Activated T-helper 1 cell treated with Interleukin-2 at 50 U/mL for 16 hours (primary cell): ENCODE results near the gene TEC.
"Not testable (repeated sequence)": the region's sequence is repeated elsewhere in the genome, so short reads cannot be mapped to it uniquely, and the experiment has no call there.

Source experiments
- DNase-seq: peaks from one replicate; pipeline ENCODE4 v3.0.0-alpha.2; 2020; ENCODE audit warnings: low read depth

The TEC gene

DNA sequence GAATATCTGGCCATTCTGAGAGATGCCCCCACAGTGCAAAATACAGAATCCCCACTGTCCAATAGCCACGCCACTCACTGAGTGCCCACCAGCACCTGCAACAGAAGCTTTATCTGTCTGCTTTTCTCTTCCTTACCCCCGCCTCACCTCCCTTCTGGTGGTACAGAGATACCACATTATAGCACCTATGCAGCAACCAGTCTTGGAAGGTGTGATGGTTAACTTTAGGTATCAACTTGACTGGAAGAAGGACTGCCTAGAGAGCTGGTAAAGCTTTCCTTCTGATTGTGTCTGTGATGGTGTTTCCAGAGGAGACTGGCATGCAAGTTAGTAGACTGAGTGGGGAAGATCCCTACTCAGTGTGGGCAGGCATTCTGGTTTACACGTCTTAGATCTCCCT is 73.8 kb downstream of the TEC start:
- DNase-seq, result no peak

DNA sequence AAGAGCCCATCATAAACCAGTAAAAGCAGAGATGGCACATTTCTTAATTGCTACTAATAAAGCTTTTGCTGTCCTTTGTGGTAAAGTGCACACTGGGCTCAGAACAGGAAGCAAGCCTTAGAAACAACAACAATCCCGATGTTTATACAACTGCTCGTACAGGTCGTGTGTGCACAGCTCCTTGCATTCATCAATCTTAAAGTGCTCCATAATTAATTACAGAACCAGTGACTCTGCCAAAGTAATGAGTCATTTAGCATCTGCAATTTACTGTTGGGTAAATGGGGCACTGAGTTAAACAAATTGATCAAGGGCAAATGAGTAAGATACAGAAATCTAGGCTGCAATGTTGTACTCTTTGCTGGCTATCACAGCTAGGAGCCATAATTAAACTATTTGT is 74.3 kb downstream of the TEC start:
- no peak for DNase-seq

DNA sequence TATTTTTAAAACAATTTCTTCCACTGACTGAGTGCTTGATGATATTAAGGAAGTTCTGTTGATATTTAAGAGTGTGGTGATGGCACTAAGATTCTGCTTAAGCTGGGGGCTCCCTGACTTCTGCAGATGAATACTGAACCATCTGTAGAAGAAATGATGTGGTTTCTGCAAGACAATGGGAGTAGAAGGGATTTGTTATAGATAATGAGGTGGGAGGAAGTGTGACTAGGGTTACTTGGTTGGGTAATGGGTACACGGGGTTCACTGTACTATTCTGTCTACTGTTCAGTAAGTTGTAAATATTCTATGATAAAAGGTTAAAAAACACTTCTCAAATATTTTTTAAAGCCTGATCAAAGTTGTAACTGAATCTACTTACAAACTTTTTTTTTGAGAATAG is 74.7 kb downstream of the TEC start:
- DNase-seq, result no peak

DNA sequence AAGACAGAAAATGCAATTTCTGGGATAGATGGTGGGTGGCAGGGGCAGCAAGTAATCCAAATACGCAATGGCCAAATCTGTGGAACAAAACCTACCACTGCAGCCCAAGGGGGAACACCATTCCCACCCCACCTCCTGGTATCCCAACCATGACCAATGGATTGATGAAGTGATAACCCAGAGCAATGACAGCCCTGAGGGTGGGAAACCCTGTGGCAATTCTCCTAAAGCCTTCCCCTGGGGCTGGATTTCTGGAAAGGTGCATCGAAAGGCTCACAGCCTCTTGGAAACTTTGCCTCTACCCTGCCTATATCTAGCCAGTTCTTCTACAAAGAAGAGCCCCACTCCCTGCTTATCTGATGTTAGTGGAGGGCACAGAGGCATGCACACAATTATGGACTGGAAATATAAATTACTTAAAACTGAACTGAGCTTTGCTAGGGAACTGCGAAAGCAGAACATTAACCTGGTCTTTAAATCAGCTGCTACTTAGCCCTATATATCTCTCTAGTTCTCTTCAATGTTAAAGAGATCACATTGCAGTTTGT is 75.6 kb downstream of the TEC start:
- DNase-seq, result no peak

DNA sequence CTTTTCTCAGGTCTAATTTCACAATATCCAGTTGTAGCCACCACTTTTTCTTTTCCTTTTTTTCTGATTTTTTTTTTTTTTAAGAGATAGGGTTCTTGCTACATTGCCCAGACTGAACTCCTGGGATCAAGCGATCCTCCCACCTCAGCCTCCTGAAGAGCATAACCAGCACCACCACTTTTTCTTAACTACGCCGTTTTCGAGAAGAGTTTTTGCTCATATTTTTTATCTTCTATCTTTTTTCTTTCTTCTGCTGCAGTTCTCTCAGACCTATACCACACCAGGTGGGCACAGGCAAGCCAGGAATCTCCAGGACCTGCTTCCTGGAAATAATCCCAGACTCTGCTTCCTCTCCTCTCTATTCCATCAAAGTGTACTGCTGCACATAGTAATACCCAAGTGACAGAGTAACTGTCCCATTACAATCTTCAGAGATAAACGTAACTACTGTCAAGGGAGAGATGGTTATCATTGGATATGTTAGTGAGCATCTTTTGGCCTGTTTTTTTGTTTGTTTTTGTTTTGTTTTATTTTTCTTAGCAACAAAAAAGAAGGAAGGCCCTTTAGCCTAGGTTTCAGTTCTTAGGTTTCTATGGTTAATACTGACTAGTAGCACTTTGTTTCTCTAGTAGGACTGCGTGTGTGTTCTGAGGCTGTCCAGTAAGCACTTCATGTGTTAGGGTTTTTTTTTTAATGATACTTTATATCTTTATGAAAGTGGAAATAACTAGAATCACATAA is 76.4 kb downstream of the TEC start:
- no peak for DNase-seq

DNA sequence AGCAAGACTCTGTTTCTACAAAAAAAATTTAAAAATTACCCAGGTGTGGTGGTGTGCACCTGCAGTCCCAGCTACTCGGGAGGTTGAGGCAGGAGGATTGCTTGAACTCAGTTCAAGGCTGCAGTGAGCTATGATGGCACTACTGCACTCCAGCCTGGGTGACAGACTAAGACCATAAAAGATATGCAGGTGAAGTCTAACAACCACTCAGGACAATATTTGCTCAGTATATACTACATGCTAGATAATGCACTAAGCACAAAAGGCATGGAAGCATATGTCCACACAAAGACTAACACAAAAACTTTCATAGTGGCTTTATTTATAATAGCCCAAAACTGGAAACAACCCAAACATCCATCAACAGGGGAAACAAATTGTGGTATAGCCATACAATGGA is 77.9 kb downstream of the TEC start:
- DNase-seq, result no peak

DNA sequence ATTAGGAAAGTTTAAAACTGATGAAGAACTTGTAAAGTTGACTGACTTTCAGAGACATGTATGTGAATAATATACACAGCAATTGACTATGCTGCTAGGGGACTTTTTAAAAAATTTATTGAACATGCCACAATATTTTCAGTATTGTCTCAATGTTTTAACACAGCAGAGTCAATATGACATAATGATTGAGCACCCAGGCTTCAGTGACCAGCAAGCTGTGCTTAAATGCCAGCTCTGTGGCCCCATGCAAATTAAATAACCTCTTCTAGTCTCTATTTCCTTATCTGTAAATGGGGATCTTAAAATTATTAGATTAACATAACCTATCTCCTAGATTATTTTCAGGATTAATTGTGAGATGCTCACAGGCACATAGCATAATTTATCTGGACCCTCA is 78.8 kb downstream of the TEC start:
- DNase-seq, result no peak

DNA sequence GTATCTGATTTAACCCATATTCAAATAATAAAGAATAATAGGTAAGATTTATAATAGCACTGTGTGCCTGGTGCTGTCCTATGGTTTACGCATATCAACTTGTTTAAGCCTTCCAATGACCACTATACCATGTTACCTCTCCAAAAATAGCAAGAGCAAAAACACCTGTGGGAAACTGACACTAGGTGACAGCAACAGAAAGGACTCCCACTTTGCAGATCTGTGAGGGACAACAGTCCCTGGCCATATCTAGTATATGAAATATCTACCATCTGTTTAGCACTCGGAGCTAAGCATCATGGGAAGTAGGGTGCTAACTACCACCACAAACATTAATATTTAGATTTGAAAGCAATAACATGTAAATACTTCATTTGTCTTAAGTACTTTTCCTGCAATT is 79.9 kb downstream of the TEC start:
- DNase-seq, result no peak

DNA sequence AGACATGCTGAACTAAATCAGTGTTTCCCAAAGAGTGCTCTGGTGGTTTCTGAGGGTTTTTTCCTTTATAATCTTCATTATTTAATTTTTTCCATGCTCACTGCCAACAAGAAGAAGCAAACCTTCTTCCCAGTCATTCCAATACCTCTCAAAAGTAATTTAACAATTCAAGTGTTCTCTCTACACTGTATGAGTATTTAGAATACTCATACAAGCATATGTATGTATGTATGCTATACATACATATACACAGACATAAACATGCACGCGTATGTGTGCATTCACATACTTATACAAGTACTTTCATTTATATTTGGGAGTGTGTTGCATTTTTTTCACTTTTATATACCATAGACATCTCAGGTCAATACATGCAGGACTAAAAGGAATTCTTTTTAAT is 81.2 kb downstream of the TEC start:
- no peak for DNase-seq

DNA sequence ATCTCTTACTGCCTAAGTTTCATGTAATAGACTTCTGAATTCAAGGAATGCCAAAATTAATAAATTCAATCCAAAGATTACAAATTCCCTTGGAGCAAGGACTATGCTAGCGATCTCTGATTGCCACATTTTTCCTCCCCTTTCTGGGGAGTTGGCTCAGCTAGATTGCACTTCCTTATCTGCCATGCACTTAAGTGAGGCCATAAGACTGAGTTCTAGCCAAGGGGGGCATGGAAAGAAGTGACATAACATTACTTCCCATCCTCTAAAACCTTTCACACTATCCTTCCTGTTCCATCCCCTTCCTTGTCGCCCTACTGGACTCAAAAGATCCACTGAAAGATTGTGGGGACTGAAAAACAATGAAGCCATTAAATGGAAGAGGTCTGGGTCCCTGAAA is 81.8 kb downstream of the TEC start:
- DNase-seq, result no peak

- not testable (repeated sequence) for DNase-seq
These were observed 82.6 kb downstream of the TEC start for GRCh38 chr4:48187066-48187465.

- DNase-seq, result not testable (repeated sequence)
These were observed 83.2 kb downstream of the TEC start for GRCh38 chr4:48186394-48186793.

- DNase-seq, result no peak
These were observed 84.8 kb downstream of the TEC start for GRCh38 chr4:48184882-48185281.

DNA sequence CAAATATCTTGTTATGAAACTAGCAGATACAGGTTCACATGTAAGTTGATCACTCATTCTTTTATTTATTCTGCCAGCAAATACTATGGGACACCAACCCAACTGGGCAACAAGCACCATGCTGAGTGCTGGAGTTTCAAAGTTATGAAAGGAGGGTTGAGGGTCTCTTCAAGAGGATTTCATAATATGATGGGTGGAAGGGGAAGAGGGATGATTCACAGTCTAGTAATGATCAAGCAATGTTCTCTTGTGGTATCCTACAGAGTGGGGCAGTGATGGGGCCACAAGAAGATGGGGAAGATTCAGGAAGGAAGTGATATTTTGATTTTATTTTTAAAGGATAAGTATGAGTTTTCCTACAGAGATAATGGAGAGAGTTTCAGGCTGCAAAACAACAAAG is 89.4 kb downstream of the TEC start:
- no peak for DNase-seq

DNA sequence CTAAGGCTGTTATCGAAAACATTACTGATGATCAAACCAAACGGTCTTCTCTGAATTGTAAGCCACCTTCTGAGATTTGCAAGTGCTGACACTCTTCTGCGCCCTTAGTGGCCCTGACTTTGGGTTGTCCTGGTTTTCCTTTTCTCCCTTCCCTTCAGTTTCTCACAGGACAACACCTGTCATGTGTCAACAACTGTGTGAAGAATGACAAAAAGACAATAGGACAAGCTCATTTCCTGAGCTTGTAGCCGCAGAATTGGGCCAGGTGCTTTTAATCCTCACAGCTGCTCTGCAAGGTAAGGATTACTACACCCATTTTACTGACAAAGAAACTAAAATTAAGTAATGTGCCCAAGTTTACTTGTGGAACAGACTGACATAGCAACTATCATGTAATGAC is 90.7 kb downstream of the TEC start:
- no peak for DNase-seq

GRCh38 chr4:48175806-48176205 is 93.8 kb downstream of the TEC start:
- no peak for DNase-seq

DNA sequence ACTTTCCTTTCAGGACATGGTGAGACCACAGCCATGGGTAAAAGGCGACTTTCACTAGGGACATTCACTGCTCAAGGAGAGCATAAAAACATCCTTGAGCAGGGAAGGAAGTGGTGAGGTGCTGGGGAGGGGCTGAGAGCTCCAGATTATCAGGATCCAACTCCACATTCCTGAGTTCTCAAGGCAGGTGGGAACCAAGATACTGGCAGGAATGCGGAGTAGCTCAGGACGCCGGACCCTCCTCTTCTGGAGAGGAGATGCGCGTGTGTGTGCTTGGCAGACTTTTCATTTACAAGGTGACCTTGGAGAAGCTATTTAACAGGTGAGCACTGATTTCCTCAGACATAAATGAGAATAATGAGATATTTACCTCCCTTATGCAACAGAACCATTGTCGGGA is 94.3 kb downstream of the TEC start:
- no peak for DNase-seq

- no peak for DNase-seq
These were observed 96.3 kb downstream of the TEC start for GRCh38 chr4:48173056-48173991.

DNA sequence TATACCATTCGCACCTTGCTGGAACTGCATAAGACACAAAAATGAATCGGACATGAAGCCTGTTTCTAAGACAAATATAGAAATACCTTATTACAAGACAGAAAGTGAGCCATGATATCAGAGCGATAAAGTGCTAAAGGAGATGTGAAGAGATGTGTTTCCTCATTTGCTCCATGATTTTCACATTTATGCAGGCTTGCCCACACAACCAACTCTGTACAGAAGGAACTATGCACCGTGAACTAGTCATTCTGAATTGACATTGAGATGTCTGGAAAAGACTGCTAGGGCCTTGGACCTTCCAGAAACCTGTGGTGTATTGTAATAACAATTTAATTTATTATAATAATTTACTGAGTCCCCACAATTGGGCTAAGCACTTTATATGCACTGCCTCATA is 97.0 kb downstream of the TEC start:
- no peak for DNase-seq

- no peak for DNase-seq
These were observed 100.0 kb downstream of the TEC start for GRCh38 chr4:48169636-48170035.

DNA sequence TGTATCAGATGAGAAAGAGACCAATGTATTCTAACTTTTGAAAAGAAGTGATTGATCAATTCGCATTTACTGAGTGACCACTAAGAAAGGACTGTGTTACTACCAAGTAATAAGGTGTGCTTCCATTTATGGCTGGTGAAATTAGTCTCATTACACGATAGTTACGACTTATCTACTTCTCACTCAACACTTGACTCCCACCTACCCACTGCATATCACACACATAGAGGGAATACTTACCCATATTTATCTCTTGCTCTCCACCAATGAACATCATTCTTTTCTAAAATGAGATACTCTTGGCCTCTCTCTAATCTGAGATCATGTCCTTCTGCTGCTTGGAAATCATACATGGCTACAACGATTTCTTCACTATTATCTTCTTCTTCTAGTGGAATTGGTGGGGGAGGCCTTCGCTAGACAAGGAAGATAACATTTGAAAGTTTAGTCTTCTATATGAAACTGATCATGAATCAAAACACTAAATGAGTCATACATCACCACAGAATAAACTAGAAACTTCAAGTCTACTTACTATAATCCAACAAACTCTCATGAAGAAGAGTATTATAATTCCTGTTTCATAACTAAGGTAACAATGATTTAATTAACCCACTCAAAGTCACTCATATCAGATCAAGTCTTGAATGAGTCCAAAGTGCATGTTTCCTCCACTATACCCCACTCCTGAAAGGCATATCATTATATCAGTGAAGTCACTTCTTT is 101.9 kb downstream of the TEC start:
- no peak for DNase-seq

- not testable (repeated sequence) for DNase-seq
These were observed 105.1 kb downstream of the TEC start for GRCh38 chr4:48164561-48164960.
